SU-DHL-6 (cell line): ENCODE results near the gene MTMR10.

Source experiments
- CTCF ChIP-seq: fragments of 200-600 bp; sonication (generic); IDR thresholded peaks from one replicate; pipeline ENCODE4 v1.5.1; 2017; ENCODE audit warnings: antibody characterized with exemption, mild to moderate bottlenecking, low read length, moderate library complexity; ENCODE audit not compliant: insufficient read depth, poor library complexity, severe bottlenecking
- EZH2phosphoT487 ChIP-seq: fragments of 200-600 bp; sonication (generic), shearing (Covaris generic); conservative IDR thresholded peaks from 2 replicates; pipeline ENCODE4 v1.6.1; 2018; ENCODE audit warnings: mild to moderate bottlenecking, antibody characterized with exemption, low read length, moderate library complexity, mixed read lengths

GRCh38 chr15:30999729-31000128, 8.3 kb upstream of the MTMR10 start:
- TF ChIP-seq CTCF (no peak), EZH2phosphoT487 (no peak)
